GM12878 (cell line): ENCODE results near the gene P3R3URF. TPM values are rescaled to one million over a fixed set of nuclear protein-coding genes. Genes with fewer than 3 reads are reported as not detected.

Source experiments
- ATAC-seq: fragments of 200-7000 bp; cut with Tn5 transposase; 3 replicates; pipeline ENCODE4 v1.9.1; 2020; ENCODE audit warnings: mild to moderate bottlenecking, moderate library complexity
- BruUV-seq: library from RNA; stranded (reverse); fragments of 400-500 nt; replicated peaks from 2 replicates; lab custom pipeline; 2021; lab: Mats Ljungman, UMichigan
- CTCF ChIA-PET: fragments of 300-600 bp; sonication (Branson Sonifier 250); formaldehyde crosslinking; extraction: SDS; loops from one replicate; lab custom pipeline; 2021; ENCODE audit warnings: inconsistent platforms; lab: Yijun Ruan, JAX
- POLR2A ChIA-PET: fragments of 350-600 bp; formaldehyde crosslinking; extraction: SDS; loops from one replicate; lab custom pipeline; 2021; ENCODE audit warnings: inconsistent platforms; lab: Charles Lee
- RAD21 ChIA-PET: fragments of 300-600 bp; sonication (Branson Sonifier 250); formaldehyde crosslinking; loops from one replicate; lab custom pipeline; 2023; ENCODE audit warnings: antibody characterized with exemption; ENCODE audit not compliant: unreplicated experiment; lab: Charles Lee
- SMC1A ChIA-PET: fragments of 300-600 bp; sonication (Branson Sonifier 250); formaldehyde crosslinking; loops from one replicate; lab custom pipeline; 2023; ENCODE audit not compliant: unreplicated experiment, uncharacterized antibody; lab: Charles Lee
- DNase-seq: peaks from one replicate; pipeline ENCODE4 v3.0.0-alpha.2; 2011; ENCODE audit warnings: low read depth, low spot score
- FAIRE-seq: peaks from 3 replicates; lab custom pipeline; 2011; peaks lifted over from hg19 to GRCh38; lab: Jason Lieb, UNC
- H2AFZ ChIP-seq: 2 replicates; pipeline ENCODE4 v1.6.0; 2011; ENCODE audit warnings: low read depth, low read length, control low read depth; ENCODE audit not compliant: control insufficient read depth
- H3K27ac ChIP-seq: 2 replicates; pipeline ENCODE4 v1.5.1; 2011; ENCODE audit warnings: control low read depth; ENCODE audit not compliant: control insufficient read depth, insufficient read depth
- H3K27me3 ChIP-seq, 2 experiments: replicated peaks in 1 of 2; 2 replicates each; pipeline versions ENCODE4 v1.6.0 to v1.6.1; 2011; ENCODE audit warnings: low read length in 1 of 2; ENCODE audit not compliant: control insufficient read depth in 2 of 2, insufficient read depth in 2 of 2
- H3K36me3 ChIP-seq, 2 experiments: 2 replicates each; pipeline ENCODE4 v1.5.1; 2011; ENCODE audit warnings: low read length in 1 of 2; ENCODE audit not compliant: control insufficient read depth in 2 of 2, insufficient read depth in 2 of 2
- H3K4me1 ChIP-seq: 2 replicates; pipeline ENCODE4 v1.6.1; 2011; ENCODE audit warnings: mild to moderate bottlenecking, low read length, moderate library complexity, mixed read lengths; ENCODE audit not compliant: control insufficient read depth, insufficient read depth
- H3K4me2 ChIP-seq: 2 replicates; pipeline ENCODE4 v1.6.0; 2011; ENCODE audit warnings: control low read depth; ENCODE audit not compliant: control insufficient read depth, insufficient read depth
- H3K4me3 ChIP-seq: fragments of 200-600 bp; sonication (generic); 2 replicates; pipeline ENCODE4 v1.5.1; 2016
- H3K79me2 ChIP-seq: 2 replicates; pipeline ENCODE4 v1.6.0; 2011; ENCODE audit warnings: low read length; ENCODE audit not compliant: control insufficient read depth, insufficient read depth
- H3K9ac ChIP-seq: 2 replicates; pipeline ENCODE4 v1.8.0; 2011; ENCODE audit warnings: low read length, control low read depth, mixed read lengths; ENCODE audit not compliant: control insufficient read depth, insufficient read depth
- H3K9me3 ChIP-seq: replicated peaks from 3 replicates; pipeline ENCODE4 v1.5.1; 2011; ENCODE audit warnings: mild to moderate bottlenecking, low read length; ENCODE audit not compliant: control insufficient read depth, insufficient read depth
- H4K20me1 ChIP-seq: 2 replicates; pipeline ENCODE4 v1.6.0; 2011; ENCODE audit not compliant: control insufficient read depth, insufficient read depth
- CBFB ChIP-seq: IDR thresholded peaks from 2 replicates; pipeline ENCODE4 v1.6.1; 2016; ENCODE audit warnings: antibody characterized with exemption, low read depth
- CHD2 ChIP-seq: IDR thresholded peaks from 2 replicates; pipeline ENCODE4 v1.6.1; 2011; ENCODE audit warnings: low read depth, low read length, improper control_type of control experiment, borderline replicate concordance
- CHD4 ChIP-seq: fragments of 200-600 bp; sonication (generic); IDR thresholded peaks from 2 replicates; pipeline ENCODE4 v1.6.1; 2016; ENCODE audit warnings: mild to moderate bottlenecking
- EGR1 ChIP-seq, 2 experiments: IDR thresholded peaks; 1 replicate in 1 of 2; 2 replicates in 1 of 2; pipeline ENCODE4 v1.6.1; 2011 to 2012; ENCODE audit warnings: low read depth in 2 of 2, low read length in 2 of 2, borderline replicate concordance in 1 of 2, mild to moderate bottlenecking in 1 of 2, moderate library complexity in 1 of 2
- FOXM1 ChIP-seq: IDR thresholded peaks from 2 replicates; pipeline ENCODE4 v1.6.1; 2012; ENCODE audit warnings: low read depth, mild to moderate bottlenecking, inconsistent platforms, low read length, moderate library complexity
- HCFC1 ChIP-seq: fragments of 150-350 bp; IDR thresholded peaks from 2 replicates; pipeline ENCODE4 v1.6.1; 2014; ENCODE audit warnings: low read length
- KDM1A ChIP-seq: fragments of 200-600 bp; sonication (generic); IDR thresholded peaks from 2 replicates; pipeline ENCODE4 v1.6.1; 2016; ENCODE audit warnings: borderline replicate concordance
- LARP7 ChIP-seq: fragments of 450-650 bp; IDR thresholded peaks from 2 replicates; pipeline ENCODE4 v1.6.1; 2017; ENCODE audit warnings: mild to moderate bottlenecking
- MTA3 ChIP-seq: IDR thresholded peaks from 2 replicates; pipeline ENCODE4 v1.6.1; 2012; ENCODE audit warnings: low read length, inconsistent platforms, borderline replicate concordance
- NR2C2 ChIP-seq: IDR thresholded peaks from 2 replicates; pipeline ENCODE4 v1.6.1; 2011; ENCODE audit warnings: borderline replicate concordance, low read depth; ENCODE audit not compliant: control insufficient read depth, insufficient read length
- PAX8 ChIP-seq: fragments of 450-650 bp; IDR thresholded peaks from 2 replicates; pipeline ENCODE4 v1.6.1; 2017; ENCODE audit warnings: mild to moderate bottlenecking, moderate library complexity
- POU2F2 ChIP-seq: IDR thresholded peaks from 3 replicates; pipeline ENCODE4 v1.6.1; 2011; ENCODE audit warnings: low read depth, mild to moderate bottlenecking, low read length, borderline replicate concordance
- RAD51 ChIP-seq: fragments of 450-650 bp; IDR thresholded peaks from 2 replicates; pipeline ENCODE4 v1.6.1; 2016; ENCODE audit warnings: moderate library complexity, mild to moderate bottlenecking, inconsistent platforms
- RELA ChIP-seq: fragments of 450-650 bp; IDR thresholded peaks from 2 replicates; pipeline ENCODE4 v1.8.0; 2014; ENCODE audit warnings: borderline replicate concordance; ENCODE audit not compliant: partially characterized antibody
- SMC3 ChIP-seq: IDR thresholded peaks from 2 replicates; pipeline ENCODE4 v1.6.1; 2011; ENCODE audit warnings: low read length, improper control_type of control experiment, borderline replicate concordance
- TCF12 ChIP-seq: IDR thresholded peaks from 2 replicates; pipeline ENCODE4 v1.6.1; 2011; ENCODE audit warnings: low read depth, mild to moderate bottlenecking, low read length
- YBX1 ChIP-seq: fragments of 450-650 bp; IDR thresholded peaks from 2 replicates; pipeline ENCODE4 v1.6.1; 2016; ENCODE audit warnings: antibody characterized with exemption
- ZZZ3 ChIP-seq: IDR thresholded peaks from 2 replicates; pipeline ENCODE4 v1.6.1; 2011; ENCODE audit warnings: low read depth; ENCODE audit not compliant: control insufficient read depth, insufficient read length
- WGBS: methylation state at CpG from one replicate; pipeline ENCODE4 v1.1.6; 2016; ENCODE audit warnings: low lambda C conversion rate; ENCODE audit not compliant: insufficient replicate concordance, insufficient coverage; ENCODE audit errors: missing lambda C conversion rate; 5-methylcytosine and 5-hydroxymethylcytosine counted together
- in situ Hi-C: fragments of 300-500 bp; cut with MboI; formaldehyde crosslinking; loops from 9 replicates; pipeline ENCODE4 v1.14.3; 2018; ENCODE audit warnings: mixed read lengths
- intact Hi-C: fragments of 100-400 bp; cut with micrococcal nuclease; formaldehyde crosslinking; loops from one replicate; pipeline ENCODE4 v1.14.2; 2022; ENCODE audit not compliant: unreplicated experiment
- polyA plus RNA-seq, 11 experiments: library from polyadenylated mRNA; depleted of rRNA in 4 of 11; unstranded in 6 of 11; stranded (reverse) in 5 of 11; fragments of >200 nt; fragmentation: Nextera tagmentation in 4 of 11; fragmentation: Illumina TruSeq in 1 of 11; extraction: Ambion mirVana in 4 of 11; extraction: Trizol in 1 of 11; gene quantifications; 1 replicate in 1 of 11; 2 replicates in 10 of 11; pipeline versions ENCODE4 v1.2.1 to v1.2.3, GENCODE V29; 2011 to 2016; ENCODE audit warnings: inconsistent platforms in 2 of 11, missing spikeins in 2 of 11, low read depth in 1 of 11
- total RNA-seq, 4 experiments: library from RNA; depleted of rRNA in 3 of 4; stranded (reverse); fragments of >200 nt in 3 of 4; fragmentation: Illumina TruSeq in 1 of 4; extraction: Trizol in 1 of 4; gene quantifications; 2 replicates each; pipeline versions ENCODE4 v1.2.1 to v1.2.3, GENCODE V29; 2013 to 2021
- TF ChIP-seq, protein P1 (sequence below): IDR thresholded peaks from 2 replicates; pipeline ENCODE4 v1.6.1; 2012; ENCODE audit warnings: mild to moderate bottlenecking, low read depth, low read length
- TF ChIP-seq, protein P2 (sequence below): fragments of 450-650 bp; IDR thresholded peaks from 2 replicates; pipeline ENCODE4 v1.6.1; 2016; ENCODE audit warnings: mild to moderate bottlenecking

Gene P3R3URF
- total and polyA plus RNA-seq, 10 of the 15 experiments (the other 5 are each of a cell fraction or from before 2014, with no cell fraction given) = not detected

DNA sequence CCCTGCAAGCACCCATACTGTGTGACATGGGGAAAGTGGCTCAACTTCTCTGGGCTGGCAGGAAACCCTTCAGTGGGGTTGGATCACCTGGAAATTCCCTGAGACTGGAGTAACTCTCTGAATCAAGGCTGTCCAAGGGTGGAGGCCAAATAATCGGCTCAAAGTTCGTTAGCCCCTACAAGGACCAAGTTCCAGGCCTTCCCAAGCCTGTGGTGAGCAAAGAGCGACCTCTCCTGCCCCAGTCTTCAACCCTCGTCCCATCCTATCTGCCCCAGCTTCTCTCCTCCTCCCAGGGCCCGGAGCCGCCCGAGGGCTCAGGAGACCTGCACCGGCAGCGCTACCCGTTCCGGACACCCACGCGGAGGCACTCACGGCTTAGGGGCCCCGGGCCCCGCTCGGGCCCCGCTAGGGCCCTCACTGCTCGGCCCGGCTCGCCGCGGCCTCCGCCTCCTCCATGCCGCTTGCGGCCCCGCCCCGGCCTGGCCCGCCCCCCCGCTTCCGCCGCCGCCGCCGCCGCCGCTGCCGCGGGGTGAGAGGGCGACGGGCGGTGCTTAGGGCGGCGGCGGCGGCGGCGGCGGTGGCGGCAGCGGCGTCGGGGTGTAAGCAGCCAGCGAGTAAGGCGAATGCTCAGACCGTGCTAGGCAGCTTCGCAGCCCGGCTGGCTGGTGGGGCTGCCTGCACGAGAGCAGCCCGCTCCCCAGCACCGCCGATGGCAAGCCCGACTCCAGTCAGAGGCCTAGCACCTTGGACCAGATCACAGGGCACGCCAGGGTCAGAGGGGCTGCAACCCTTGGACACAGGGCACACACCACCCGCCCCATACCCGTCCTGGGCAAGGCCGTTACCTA is 21.9 kb upstream of the P3R3URF start, which contains the start of gene POMGNT1:
Gene POMGNT1 (minus strand): TSS at position 471 of the 848 bp plus-strand sequence. CDS start 613 bp downstream, outside the sequence.
- in situ Hi-C loops = no loop called here
- ATAC-seq (peak; percentile 94), DNase-seq (no peak), FAIRE-seq (no peak)
- peak within 1 kb of the TSS; percentile 92 for H2AFZ ChIP-seq
- H3K27me3 ChIP-seq = no peaks in the 10 kb centered on the region
- peak within 1 kb of the TSS; percentile 86 for H3K9ac ChIP-seq
- ChIA-PET POLR2A (interaction anchor here (0.7 to 0.8 kb wide), 4 partner anchors 46 to 1054 kb away, joined by 3 read pairs; partner anchors contain the start of gene RAD54L), SMC1A (interaction anchor here (0.9 to 3.1 kb wide), 4 partner anchors 14 to 291 kb away, joined by 3 to 10 read pairs (median 6); no protein-coding TSS in a partner anchor), RAD21 (interaction anchor here (1.3 to 3.0 kb wide), 5 partner anchors 14 to 162 kb away, joined by 4 to 13 read pairs (median 5); no protein-coding TSS in a partner anchor), CTCF (interaction anchor here (1.6 to 3.9 kb wide), 3 partner anchors 15 to 26 kb away, joined by 9 to 30 read pairs (median 15); no protein-coding TSS in a partner anchor)
- peaks cover 9% of the 10 kb centered on the region for H3K4me1 ChIP-seq
- peak within 1 kb of the TSS; percentile 98 for H3K4me3 ChIP-seq
- WGBS = under 1% methylated on average over 33 of the region's 67 CpGs
- TSS peak; percentile 67 for BruUV-seq
- H4K20me1 ChIP-seq = no peaks in the 10 kb centered on the region
- no peaks in the 10 kb centered on the region for H3K9me3 ChIP-seq
- peak within 1 kb of the TSS; percentile 59 for H3K27ac ChIP-seq
- peaks cover 6% of the 10 kb centered on the region for H3K79me2 ChIP-seq
- H3K36me3 ChIP-seq = peaks cover 0 to 2% of the 10 kb centered on the region in 2 experiments; a peak in 2 of 4 replicates
- peak within 1 kb of the TSS; percentile 70 for H3K4me2 ChIP-seq
- intact Hi-C loops = loop anchor here (1.0 kb wide), 1 partner anchor 161 kb away; no protein-coding TSS in a partner anchor
- TF ChIP-seq NR2C2 = peak; percentile 40
- no peak for TF ChIP-seq CHD2
- TF ChIP-seq RELA = no peak
- TF ChIP-seq, protein P1, sequence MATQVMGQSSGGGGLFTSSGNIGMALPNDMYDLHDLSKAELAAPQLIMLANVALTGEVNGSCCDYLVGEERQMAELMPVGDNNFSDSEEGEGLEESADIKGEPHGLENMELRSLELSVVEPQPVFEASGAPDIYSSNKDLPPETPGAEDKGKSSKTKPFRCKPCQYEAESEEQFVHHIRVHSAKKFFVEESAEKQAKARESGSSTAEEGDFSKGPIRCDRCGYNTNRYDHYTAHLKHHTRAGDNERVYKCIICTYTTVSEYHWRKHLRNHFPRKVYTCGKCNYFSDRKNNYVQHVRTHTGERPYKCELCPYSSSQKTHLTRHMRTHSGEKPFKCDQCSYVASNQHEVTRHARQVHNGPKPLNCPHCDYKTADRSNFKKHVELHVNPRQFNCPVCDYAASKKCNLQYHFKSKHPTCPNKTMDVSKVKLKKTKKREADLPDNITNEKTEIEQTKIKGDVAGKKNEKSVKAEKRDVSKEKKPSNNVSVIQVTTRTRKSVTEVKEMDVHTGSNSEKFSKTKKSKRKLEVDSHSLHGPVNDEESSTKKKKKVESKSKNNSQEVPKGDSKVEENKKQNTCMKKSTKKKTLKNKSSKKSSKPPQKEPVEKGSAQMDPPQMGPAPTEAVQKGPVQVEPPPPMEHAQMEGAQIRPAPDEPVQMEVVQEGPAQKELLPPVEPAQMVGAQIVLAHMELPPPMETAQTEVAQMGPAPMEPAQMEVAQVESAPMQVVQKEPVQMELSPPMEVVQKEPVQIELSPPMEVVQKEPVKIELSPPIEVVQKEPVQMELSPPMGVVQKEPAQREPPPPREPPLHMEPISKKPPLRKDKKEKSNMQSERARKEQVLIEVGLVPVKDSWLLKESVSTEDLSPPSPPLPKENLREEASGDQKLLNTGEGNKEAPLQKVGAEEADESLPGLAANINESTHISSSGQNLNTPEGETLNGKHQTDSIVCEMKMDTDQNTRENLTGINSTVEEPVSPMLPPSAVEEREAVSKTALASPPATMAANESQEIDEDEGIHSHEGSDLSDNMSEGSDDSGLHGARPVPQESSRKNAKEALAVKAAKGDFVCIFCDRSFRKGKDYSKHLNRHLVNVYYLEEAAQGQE = no peak
- TF ChIP-seq, protein P2, sequence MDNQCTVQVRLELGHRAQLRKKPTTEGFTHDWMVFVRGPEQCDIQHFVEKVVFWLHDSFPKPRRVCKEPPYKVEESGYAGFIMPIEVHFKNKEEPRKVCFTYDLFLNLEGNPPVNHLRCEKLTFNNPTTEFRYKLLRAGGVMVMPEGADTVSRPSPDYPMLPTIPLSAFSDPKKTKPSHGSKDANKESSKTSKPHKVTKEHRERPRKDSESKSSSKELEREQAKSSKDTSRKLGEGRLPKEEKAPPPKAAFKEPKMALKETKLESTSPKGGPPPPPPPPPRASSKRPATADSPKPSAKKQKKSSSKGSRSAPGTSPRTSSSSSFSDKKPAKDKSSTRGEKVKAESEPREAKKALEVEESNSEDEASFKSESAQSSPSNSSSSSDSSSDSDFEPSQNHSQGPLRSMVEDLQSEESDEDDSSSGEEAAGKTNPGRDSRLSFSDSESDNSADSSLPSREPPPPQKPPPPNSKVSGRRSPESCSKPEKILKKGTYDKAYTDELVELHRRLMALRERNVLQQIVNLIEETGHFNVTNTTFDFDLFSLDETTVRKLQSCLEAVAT = 0 out of 2 replicates have a peak, but pooled peaks have one; percentile 18
- TF ChIP-seq KDM1A = no peak
- no peak for TF ChIP-seq SMC3
- no peak for TF ChIP-seq CBFB
- no peak for TF ChIP-seq CHD4
- TF ChIP-seq POU2F2 = peak; percentile 60; the same call in 1 of the 3 replicates
- TF ChIP-seq RAD51 = no peak
- no peak for TF ChIP-seq YBX1
- no peak for TF ChIP-seq FOXM1
- peak; percentile 17; the same call in 1 of the 2 replicates for TF ChIP-seq LARP7
- TF ChIP-seq HCFC1 = 0 out of 2 replicates have a peak, but pooled peaks have one; percentile 30
- TF ChIP-seq ZZZ3 = no peak
- no peak for TF ChIP-seq PAX8
- no peak for TF ChIP-seq TCF12
- TF ChIP-seq EGR1 (IDR thresholded peaks at IDR 0.05; ENCODE audit: borderline replicate concordance in 1 of 2, low read depth in 2 of 2, low read length in 2 of 2) = peak in 1 of 2 experiments; percentile 61; a peak in 1 of 3 replicates
- no peak for TF ChIP-seq MTA3
